GM08714 (cell line): Measurements from ENCODE around the gene SORBS2.

Experiments
- H3K4me3 ChIP-seq: fragments of 200-500 bp; sonication (Bioruptor generic); 2 replicates; pipeline ENCODE4 v1.5.1; 2014; ENCODE audit warnings: mild to moderate bottlenecking, low read length, inconsistent platforms
- ZNF274 ChIP-seq: IDR thresholded peaks from 2 replicates; pipeline ENCODE4 v1.6.1; 2012; ENCODE audit warnings: mild to moderate bottlenecking, low read depth, low read length

The SORBS2 gene

GRCh38 chr4:185822791-185823190 lies 10.8 kb upstream of the SORBS2 start:
- H3K4me3 ChIP-seq = no peak overlapping the region
- no peak for TF ChIP-seq ZNF274

- no peak overlapping the region for H3K4me3 ChIP-seq
- TF ChIP-seq ZNF274 = no peak
Measured at GRCh38 chr4:185821029-185821419, 9.0 kb upstream of the SORBS2 start.

- no peak for TF ChIP-seq ZNF274
- no peak overlapping the region for H3K4me3 ChIP-seq
Measured at GRCh38 chr4:185820146-185821028, 8.4 kb upstream of the SORBS2 start.

- TF ChIP-seq ZNF274 = no peak
- no peak overlapping the region for H3K4me3 ChIP-seq
Measured at GRCh38 chr4:185819144-185819543, 7.2 kb upstream of the SORBS2 start.

- TF ChIP-seq ZNF274 = no peak
- H3K4me3 ChIP-seq = no peak overlapping the region
Measured at GRCh38 chr4:185817403-185817818, 5.4 kb upstream of the SORBS2 start.

- H3K4me3 ChIP-seq = no peak overlapping the region
- no peak for TF ChIP-seq ZNF274
Measured at GRCh38 chr4:185813133-185813532, 1.1 kb upstream of the SORBS2 start.

- peak overlapping the region; percentile 42 for H3K4me3 ChIP-seq
- TF ChIP-seq ZNF274 = no peak
Measured at GRCh38 chr4:185810746-185811508, 1.1 kb downstream of the SORBS2 start.

GRCh38 chr4:185809533-185810071 lies 2.4 kb downstream of the SORBS2 start:
- TF ChIP-seq ZNF274 = no peak
- H3K4me3 ChIP-seq = no peak overlapping the region

GRCh38 chr4:185809121-185809520 lies 2.9 kb downstream of the SORBS2 start:
- H3K4me3 ChIP-seq = no peak overlapping the region
- no peak for TF ChIP-seq ZNF274

GRCh38 chr4:185805979-185806378 lies 6.0 kb downstream of the SORBS2 start:
- no peak for TF ChIP-seq ZNF274
- H3K4me3 ChIP-seq = no peak overlapping the region

GRCh38 chr4:185805262-185805802 lies 6.7 kb downstream of the SORBS2 start:
- H3K4me3 ChIP-seq = no peak overlapping the region
- no peak for TF ChIP-seq ZNF274

- no peak for TF ChIP-seq ZNF274
- H3K4me3 ChIP-seq = no peak overlapping the region
Measured at GRCh38 chr4:185803022-185803421, 9.0 kb downstream of the SORBS2 start.

GRCh38 chr4:185801471-185801870 lies 10.5 kb downstream of the SORBS2 start:
- no peak overlapping the region for H3K4me3 ChIP-seq
- TF ChIP-seq ZNF274 = no peak

GRCh38 chr4:185800266-185800945 lies 11.6 kb downstream of the SORBS2 start:
- no peak for TF ChIP-seq ZNF274
- H3K4me3 ChIP-seq = no peak overlapping the region
